Kidney glomerular epithelial cell (primary cell): ENCODE data around the gene HHIPL1.
A peak's percentile ranks its signal among the peaks of the same experiment; 100 is the strongest.
"Not testable (repeated sequence)": the region's sequence is repeated elsewhere in the genome, so short reads cannot be mapped to it uniquely, and the experiment has no call there.

ENCODE experiments used
- DNase-seq: peaks from one replicate; lab custom pipeline; 2025; lab: John Stamatoyannopoulos, UW

The HHIPL1 gene

DNA sequence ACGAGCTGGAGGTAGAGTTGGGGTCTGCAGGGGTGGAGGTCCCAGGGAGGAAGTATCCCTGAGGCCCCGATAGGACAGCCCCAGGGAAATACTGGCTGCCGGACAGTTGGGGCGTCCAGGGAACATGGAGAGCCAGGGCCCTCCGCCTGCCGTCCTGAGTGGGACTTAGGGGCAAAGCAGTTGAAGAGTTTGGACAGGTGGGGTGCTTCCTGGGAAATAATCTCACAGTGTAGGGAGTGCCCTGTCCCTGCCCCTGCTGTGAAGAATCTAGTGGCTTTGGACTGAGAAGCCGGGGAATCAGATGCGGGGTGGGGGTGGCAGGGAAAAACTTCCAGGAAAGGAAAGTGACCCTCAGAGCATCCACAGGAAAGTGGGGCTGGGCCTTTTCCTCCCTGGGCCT lies 9.8 kb upstream of the HHIPL1 start:
- DNase-seq, result no peak

DNA sequence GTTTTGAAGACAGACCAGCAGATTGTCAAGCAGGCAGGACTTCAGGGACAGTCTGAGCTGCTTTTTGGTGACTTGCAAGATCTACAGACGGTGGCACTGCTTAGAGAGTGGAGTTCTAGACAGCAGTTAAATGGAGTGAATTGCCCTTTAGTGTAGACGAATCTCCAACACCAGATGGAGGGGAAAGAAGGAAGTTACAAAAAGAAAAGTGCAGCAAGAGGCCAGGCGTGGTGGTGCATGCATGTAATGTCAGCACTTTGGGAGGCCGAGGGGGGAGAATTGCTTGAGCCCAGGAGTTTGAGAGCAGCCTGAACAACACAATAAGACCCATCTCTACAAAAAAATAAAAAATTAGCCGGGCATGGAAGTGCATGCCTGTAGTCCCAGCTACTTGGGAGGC lies 8.4 kb upstream of the HHIPL1 start:
- DNase-seq, result no peak

DNA sequence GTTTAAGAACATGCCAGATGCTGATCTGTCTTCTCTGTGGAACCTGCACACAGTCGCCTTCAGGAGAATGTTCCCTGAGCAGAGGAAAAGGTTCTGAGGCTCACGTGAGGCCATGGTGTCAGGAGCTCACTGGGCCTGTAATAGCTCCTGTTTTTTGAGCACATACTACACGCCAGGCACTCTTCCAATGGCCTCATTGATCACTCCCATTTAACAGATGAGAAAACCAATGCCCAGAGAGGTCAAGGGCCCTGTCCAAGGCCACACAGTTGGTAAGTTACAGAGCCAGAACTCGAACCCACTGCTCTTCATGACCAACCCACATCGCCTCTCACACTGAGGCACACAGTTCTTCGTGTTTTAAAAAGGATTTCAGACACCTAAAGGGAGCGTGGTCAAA lies 7.3 kb upstream of the HHIPL1 start:
- DNase-seq, result no peak

DNA sequence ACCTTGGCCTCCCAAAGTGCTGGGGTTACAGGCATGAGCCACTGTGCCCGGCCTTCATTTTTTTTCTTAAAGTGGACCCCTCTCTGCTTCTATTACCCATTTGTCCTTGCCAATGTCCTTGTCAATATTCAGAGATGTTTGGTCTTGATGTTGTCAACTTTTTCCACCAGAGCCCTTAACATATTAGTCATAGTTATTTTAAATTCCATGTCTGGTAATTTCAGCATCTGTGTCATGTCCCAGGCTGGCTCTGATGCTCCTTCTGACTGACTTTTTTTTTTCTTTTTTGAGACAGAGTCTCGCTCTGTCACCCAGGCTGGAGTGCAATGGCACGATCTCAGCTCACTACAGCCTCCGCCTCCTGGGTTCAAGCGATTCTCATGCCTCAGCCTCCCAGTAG lies 2.2 kb upstream of the HHIPL1 start:
- DNase-seq, result not testable (repeated sequence)

DNA sequence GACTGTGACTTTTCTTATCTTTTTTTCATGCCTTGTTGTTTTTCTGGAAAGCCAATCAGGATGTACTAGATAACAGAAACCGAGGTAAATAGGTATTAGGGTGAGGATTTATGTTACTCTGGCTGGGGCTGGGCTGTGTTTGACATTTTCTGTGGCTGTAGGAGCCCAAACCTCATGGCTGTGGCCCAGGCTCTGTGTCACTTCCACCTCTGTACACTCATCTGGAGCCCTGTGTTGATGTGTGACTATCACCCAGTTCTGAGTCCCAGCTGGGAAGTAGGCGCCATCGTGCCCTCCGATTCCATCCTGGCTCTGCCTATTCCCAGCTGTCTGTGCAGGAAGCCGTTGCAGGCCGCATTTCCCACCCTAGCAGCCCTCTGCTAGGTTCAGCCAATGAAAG lies 1.6 kb upstream of the HHIPL1 start:
- DNase-seq, result no peak

DNA sequence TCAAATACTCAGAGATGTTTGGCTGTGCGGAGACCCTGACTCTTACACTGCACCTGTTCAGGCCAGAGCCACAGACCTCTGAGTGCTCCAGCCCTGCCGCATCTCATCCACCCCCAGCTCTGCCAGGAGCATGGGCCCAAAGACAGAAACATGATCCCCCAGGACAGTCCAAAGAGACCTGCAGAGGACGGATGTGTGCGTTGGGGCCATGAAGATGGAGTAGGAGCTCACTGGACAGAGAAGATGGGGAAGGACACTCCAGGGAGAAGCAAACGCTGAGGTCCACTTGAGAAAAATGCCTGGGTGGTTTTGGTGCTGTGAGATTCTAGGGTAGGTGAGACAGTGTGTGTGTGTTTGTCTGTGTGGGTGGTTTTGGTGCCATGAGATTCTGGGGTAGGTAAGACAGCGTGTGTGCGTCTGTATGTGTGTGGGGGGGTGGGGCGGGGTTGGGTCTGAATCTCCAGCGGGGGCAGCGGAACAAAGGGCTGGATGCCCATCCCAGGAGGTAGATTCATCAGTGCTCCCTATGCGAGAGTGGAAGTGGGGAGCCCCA lies 818 bp upstream of the HHIPL1 start:
- DNase-seq, result no peak

DNA sequence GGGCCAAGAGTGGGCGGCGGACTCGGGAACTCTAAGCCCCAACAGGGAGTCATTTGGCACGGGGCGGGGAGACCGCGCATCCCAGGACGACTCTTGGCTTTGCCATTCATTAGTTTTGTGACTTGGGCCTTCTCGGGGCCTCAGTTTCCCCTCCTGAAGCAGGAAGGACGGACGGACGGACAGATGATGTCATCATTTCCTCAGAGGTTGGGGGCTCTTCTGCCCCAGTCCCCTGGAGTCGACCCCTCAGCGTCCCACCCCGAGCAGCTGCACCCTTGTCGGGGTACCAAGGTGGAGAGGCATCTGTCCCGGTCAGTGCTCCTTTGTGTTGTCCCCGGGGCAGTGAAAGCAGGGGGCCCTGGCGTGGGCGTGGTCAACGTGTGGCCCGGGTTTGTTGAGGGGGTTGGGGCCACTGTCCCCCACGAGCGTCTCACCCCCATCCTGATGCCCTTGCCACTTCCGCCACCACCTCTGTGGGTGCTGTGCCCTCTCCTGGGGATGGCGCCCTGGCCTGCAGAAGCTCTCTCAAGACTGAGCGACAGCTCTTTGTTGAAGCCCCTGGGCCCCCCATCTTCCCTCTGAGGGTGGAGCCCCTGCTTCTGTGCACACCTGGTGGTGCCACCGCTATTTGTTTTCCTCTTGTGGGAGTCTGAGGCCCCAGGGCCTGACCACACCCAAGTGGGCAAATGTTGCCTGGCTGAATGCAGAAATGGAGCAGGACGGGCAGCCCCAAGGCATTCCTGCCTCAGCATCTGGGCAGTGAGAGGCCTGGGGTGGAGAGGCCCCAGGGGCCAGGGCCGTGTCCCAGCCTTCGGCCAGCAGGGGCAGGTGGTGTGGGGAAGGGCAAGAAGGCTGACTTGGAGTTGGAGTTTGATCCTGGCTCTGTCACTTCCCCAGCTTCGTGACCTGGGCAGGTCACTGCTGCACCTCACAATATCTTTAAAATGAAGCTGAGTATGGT lies 896 bp downstream of the HHIPL1 start:
- DNase-seq, result no peak

DNA sequence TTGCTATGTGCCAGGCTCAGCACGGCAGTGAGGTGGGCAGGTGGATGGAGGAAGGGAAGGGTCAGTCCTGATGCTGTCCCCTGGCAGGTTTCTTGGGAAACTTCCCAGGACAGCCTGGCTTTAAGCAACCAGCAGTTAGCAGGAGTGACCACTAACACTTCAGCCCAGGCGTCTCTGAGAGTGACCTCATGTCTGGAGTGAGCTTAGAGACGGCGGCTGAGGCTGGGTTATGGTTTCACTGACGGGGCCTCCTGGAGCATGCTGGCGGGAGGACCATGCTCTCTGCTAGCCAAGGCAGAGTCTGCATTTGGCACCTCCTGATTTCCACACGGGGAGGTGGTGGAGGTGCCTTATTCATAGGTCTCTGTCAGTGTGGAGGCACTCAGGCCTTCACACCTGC lies 2.5 kb downstream of the HHIPL1 start:
- DNase-seq, result no peak

DNA sequence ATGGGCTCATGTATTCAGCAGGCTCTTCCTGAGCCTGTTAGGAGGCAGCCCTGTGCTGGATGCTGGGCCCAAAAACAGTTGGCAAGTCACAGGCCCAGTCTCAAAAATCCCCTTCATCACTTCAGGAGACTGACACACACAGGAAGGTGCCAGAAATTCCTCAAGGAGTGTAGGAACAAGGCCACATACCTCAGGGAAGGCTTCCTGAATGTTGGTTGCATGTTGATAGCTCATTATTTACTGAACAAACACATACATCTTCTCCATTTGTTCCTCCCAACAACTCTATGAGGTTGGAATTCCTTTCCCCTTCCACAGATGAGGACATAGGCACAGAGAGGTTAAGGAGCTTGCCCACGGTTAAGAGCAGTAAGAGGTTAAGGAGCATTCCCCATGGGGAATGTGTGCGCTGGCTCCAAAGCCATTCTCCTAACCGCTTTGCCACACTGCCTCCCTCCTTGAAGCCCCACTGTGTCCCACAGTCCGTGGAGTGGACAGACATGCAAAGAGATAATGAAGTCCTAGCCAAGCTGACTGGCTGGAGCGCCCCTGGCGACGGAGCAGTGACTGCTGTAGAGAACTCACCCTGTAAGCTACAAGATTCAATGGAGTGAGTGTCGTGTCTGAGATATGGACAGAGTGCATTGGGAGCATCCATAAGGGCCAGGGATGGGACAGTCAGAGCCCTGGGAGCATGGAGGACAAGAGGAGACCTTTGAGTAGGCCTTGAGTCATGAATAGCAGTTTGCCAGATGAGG lies 3.3 kb downstream of the HHIPL1 start:
- no peak for DNase-seq

DNA sequence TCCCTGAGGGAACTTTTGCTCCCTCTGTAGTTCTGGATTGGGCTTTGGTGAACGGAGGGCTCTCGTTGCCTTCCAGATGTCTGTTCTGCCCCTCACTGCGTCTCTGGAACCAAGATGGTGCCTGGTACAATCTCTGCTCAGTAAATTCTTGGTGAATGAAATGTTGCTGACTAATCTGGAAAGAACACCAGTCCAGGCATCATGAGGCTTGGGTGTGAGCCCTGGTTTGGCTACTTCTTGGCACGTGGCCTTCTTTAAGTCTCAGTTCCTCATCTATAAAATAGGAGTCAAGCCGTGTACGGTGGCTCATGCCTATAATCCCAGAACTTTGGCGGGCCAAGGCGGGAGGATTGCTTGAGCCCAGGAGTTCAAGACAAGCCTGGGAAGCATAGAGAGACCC lies 4.3 kb downstream of the HHIPL1 start:
- DNase-seq, result no peak

DNA sequence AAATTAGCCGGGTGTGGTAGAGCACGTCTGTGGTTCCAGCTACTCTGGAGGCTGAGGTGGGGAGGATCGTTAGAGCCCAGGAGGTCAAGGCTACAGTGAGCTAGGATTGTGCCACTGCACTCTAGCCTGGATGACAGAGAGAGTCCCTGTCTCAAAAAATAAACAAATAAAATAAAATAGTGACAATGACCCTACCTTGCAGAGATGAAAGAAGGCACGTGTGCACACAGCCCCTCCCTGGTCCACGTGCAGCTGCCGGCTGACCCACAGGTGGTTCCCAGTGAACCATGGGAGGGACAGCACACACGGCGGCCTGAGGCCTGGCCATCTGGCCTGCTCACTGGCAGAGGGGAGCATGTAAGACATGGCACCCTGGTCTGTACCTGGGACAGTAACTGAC lies 4.7 kb downstream of the HHIPL1 start:
- DNase-seq, result no peak

DNA sequence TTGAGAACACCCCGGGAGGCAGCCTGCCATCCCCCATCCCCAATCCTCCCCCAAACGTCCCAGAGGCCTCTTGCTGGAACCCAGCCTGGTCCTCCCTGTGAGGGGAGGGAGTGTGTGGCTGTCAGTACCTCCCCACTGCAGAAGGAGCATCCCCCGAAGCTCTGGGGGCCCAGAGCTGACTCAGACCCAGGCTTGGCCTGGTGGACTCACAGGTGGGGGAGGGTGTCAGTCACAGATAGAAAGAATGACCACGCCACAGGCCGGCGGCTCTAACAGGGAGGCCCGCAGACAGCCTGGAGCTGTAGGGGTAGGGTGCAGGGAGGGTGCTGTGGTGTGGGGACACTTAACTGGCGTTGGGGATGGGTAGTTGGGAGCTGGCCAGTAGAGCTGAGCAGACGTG lies 5.3 kb downstream of the HHIPL1 start:
- no peak for DNase-seq

DNA sequence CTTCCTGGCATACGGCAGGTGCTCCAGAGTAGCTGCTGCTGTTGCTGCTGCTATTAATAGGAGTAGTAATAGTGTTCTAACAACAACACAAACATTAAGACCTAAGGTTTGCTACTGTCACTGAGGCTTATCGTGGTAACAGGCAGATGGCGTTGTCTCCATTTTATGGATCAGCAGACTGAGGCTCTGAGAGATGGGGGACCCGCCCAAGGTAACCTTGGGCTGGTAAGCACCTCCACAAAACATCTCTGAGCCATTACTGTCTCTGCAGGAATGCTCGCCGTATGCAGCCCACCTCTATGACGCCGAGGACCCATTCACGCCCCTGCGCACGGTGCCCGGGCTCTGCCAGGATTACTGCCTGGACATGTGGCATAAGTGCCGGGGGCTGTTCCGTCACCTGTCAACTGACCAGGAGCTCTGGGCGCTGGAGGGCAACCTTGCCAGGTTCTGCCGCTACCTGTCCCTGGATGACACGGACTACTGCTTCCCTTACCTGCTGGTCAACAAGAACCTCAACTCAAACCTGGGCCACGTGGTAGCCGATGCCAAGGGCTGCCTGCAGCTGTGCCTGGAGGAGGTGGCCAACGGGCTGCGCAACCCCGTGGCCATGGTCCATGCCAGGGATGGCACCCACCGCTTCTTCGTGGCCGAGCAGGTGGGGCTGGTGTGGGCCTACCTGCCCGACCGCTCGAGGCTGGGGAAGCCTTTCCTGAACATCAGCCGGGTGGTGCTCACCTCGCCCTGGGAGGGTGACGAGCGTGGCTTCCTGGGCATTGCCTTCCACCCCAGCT lies 7.2 kb downstream of the HHIPL1 start:
- DNase-seq, result no peak

DNA sequence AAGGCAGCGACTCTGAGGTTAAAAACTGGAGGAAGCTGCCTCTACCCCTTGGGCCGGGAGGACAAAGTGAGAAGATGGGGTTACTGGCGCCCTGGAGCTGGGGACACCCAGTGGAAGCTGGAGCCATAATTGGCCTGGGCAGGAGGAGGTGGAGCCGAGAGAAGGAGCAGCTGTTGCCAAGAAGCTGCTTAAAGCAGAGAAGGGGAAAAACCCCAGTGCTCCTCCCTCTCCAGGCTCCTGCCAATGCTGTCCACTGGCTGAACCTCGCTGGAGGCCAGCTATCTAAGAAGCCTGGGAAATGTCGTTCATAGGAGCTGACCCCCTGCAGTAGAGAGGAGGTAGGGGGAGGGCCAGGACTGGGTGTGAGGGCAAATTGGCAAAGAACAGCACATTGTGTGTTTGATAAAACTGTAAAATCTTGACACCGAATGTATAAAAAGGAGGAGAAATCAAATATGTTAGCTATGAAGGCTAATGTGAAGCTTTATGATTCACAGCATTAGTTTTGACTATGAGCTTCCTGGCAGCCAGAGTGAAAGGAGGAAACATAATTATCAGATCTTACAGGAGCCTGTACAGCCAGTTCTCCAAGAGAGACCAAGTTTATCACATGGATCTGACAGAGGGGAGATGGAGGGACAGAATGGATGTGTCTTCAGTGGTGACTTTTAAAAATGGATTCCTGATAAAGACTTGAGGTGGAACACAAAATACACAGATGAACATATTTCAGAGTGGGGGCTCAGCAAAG lies 9.5 kb downstream of the HHIPL1 start:
- DNase-seq, result no peak

DNA sequence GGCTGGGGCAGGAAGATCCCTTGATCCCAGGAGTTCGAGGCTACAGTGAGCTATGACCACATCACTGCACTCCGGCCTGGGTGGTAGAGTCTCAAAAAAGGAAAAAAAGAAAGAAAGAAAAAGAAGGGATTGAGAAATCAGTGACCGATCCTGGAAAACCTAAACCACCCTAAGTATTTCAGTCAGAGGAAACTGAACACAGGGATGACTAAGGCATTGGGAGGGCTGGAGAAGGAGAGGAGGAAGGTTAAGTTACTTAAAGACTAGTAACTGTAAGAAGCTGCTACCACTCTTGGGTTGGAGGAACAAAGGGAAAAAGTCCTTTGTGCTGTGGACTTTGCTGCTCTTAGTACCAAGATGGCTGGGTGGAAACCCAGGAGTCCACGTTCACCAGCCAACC lies 10.6 kb downstream of the HHIPL1 start:
- DNase-seq, result no peak

DNA sequence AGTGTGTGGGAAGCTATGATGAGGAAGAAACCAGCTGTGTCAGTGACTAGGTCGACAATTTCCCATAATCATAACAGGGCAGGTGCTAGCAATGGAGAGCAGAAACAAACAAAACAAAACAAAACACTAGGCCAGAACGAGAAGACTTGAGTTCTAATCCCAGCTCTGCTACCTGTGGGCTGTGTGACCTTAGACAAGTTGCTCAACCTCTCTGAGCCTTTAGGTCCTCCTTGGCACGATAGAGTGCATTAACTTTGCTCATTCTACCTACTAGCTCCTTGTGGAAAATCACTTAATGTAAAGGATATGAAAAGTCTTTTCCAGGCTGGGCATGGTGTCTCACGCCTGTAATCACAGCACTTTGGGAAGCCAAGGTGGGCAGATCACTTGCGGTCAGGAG lies 11.2 kb downstream of the HHIPL1 start:
- no peak for DNase-seq

DNA sequence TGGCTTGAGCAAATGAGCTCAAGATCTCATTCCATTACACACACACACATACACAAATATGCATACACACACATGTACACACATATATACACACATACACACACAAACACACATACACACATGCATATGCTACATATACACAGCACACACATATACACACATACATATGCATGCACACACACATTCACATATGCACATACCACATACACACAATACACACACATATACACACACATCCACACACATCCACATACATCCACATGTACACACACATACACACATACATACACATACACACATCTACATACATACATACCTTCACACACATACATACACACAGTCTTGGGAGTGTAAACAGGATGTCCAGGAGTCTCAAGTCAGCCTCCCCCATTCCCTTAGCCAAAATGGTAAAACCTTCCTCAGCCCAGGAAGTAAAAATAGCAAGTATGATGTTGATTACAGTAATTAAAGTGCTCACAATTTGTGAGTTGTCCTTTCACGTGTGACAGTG lies 12.8 kb downstream of the HHIPL1 start:
- DNase-seq, result no peak

DNA sequence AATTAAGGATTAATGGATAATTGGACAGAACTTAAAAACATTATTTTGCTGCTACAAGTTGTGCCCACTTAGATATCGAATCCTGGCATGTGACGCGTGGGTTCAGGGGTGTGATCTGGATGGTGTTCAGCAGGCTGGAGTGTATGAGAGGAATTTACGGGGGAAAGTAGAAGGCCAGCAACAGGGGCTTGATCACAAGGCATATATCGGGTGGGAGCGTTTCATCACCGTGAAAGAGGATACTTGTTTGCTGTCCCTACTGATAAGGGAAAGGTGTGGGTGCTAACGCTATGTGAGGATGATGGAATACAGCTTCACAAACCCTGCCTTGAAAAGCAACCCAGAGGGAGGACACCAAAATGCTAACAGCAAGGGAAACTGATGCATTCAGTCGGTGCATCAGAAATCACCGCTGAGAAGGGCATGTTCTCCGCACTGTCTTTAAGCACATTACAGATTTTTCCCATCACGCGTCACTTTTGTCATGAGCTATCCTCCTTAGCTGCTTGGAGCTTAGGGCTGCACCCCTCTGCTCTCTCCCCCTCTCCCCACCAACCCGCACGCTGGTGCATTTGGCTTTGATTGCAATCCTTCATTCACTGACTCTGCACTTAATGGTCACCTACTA lies 13.4 kb downstream of the HHIPL1 start:
- no peak for DNase-seq

DNA sequence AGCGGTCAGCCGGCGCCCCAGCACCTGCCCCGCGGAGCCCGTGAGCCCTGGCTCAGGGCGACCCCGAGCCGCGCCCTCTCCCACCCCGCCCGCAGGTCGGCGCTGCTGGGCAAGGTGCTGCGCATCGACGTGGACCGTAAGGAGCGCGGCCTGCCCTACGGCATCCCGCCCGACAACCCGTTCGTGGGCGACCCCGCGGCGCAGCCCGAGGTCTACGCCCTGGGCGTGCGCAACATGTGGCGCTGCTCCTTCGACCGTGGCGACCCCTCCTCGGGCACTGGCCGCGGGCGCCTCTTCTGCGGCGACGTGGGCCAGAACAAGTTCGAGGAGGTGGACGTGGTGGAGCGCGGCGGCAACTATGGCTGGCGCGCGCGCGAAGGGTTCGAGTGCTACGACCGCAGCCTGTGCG lies 14.4 kb downstream of the HHIPL1 start:
- DNase-seq, result no peak

DNA sequence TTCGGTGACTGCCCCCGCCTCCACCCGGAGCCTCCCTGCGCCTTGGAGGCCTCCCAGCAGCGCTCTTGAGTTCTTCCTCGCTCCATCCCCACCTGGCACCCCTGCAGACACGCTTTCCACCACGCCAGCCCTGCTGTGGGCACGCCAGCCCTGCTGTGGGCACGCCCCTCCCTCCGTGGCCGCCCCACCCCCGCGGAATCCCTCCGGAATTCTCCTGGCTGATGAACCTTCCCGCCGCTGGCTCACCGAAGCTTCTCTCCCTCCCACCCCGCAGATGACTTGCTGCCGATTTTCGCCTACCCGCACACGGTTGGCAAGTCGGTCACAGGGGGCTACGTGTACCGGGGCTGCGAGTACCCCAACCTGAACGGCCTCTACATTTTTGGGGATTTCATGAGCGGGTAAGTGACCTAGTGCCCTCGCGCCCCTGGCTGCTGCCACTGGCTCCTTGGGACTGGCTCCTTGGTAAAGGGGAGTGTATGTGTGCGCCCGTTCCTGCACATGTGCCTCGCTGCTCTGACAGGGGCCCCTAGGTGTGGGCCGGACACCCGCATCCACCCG lies 15.2 kb downstream of the HHIPL1 start:
- peak; percentile 25 for DNase-seq
